ENCODE results near the gene BMPR2. TPM values are rescaled to one million over a fixed set of nuclear protein-coding genes. Genes with fewer than 3 reads are reported as not detected.

BMPR2 gene
- total and polyA plus RNA-seq, 2 of the 8 experiments (the other 6 are each of a cell fraction or from before 2014, with no cell fraction given) = 5.5 to 19.8 TPM

GRCh38 chr2:202521470-202521869 is 145.3 kb downstream of the BMPR2 start:
- no peak overlapping the region for H3K18ac ChIP-seq (ENCODE audit: extremely low read depth, low read length)
- H3K56ac ChIP-seq (replicated peaks; ENCODE audit: insufficient read length, low read depth, low read length) = no peak overlapping the region
- no peak overlapping the region for H2BK12ac ChIP-seq (ENCODE audit: low read depth, low read length)
- POLR2A ChIA-PET (ENCODE audit: partially characterized antibody) = no interaction called here
- no peak overlapping the region for H2AFZ ChIP-seq (ENCODE audit: low read length)
- H4K5ac ChIP-seq (ENCODE audit: insufficient read length, low read depth, low read length) = no peak overlapping the region
- H3K27ac ChIP-seq (ENCODE audit: low read depth, low read length) = no peak overlapping the region
- no peak overlapping the region for H2BK5ac ChIP-seq (ENCODE audit: low read depth, low read length)
- no peak overlapping the region for H3K9ac ChIP-seq (replicated peaks in 1 of 4; ENCODE audit: extremely low read depth in 1 of 4, low read depth in 3 of 4, low read length in 3 of 4)
- H3K23ac ChIP-seq (ENCODE audit: insufficient read length) = no peak overlapping the region
- H2BK120ac ChIP-seq (replicated peaks; ENCODE audit: low read depth, low read length) = no peak overlapping the region
- CTCF ChIA-PET (ENCODE audit: partially characterized antibody) = interaction anchor here (1.0 kb wide), 1 partner anchor 9 kb away, joined by 3 read pairs; no protein-coding TSS in a partner anchor
- no peaks in the 10 kb centered on the region for H3K9me3 ChIP-seq (ENCODE audit: insufficient read depth in 2 of 2, low read depth in 1 of 2, low read length in 1 of 2)
- no peaks in the 10 kb centered on the region for H3K27me3 ChIP-seq (replicated peaks in 1 of 4; ENCODE audit: control insufficient read depth in 3 of 4, extremely low read depth in 1 of 4, insufficient read depth in 3 of 4, low read length in 3 of 4)
- no peak overlapping the region for H3K4me2 ChIP-seq (ENCODE audit: insufficient read depth in 1 of 2, low read depth in 2 of 2, low read length in 2 of 2)
- FAIRE-seq (no peak), DNase-seq (ENCODE audit: low read depth in 1 of 2, low spot score in 2 of 2) (no peak)
- no peaks in the 10 kb centered on the region for H3K79me2 ChIP-seq (ENCODE audit: control insufficient read depth in 1 of 2, insufficient read depth in 2 of 2, low read length in 2 of 2)
- no peak overlapping the region for H2BK20ac ChIP-seq (ENCODE audit: low read length)
- H4K91ac ChIP-seq (replicated peaks; ENCODE audit: insufficient read length, low read length) = no peak overlapping the region
- no peak overlapping the region for H2AK5ac ChIP-seq (ENCODE audit: low read depth, low read length)
- no peak overlapping the region for H2BK15ac ChIP-seq (ENCODE audit: low read length)
- no peak overlapping the region for H3K4ac ChIP-seq (replicated peaks; ENCODE audit: insufficient read length, low read depth, low read length)
- no peaks in the 10 kb centered on the region for H3K23me2 ChIP-seq (ENCODE audit: low read depth, low read length)
- no peak overlapping the region for H3K4me3 ChIP-seq (ENCODE audit: extremely low read depth in 1 of 4, insufficient read depth in 2 of 4, low read depth in 3 of 4, low read length in 4 of 4)
- no peaks in the 10 kb centered on the region for H4K20me1 ChIP-seq (replicated peaks in 1 of 2; ENCODE audit: control insufficient read depth in 1 of 2, insufficient read depth in 2 of 2, low read length in 2 of 2)
- H3K4me1 ChIP-seq (replicated peaks in 1 of 4; ENCODE audit: control insufficient read depth in 3 of 4, insufficient read depth in 4 of 4, low read length in 3 of 4) = no peaks in the 10 kb centered on the region
- H3K36me3 ChIP-seq (ENCODE audit: control insufficient read depth in 2 of 4, insufficient read depth in 4 of 4, low read length in 3 of 4) = peaks cover 2 to 21% (median 7%) of the 10 kb centered on the region in 4 experiments; a peak in 7 of 8 replicates
- H3K14ac ChIP-seq (ENCODE audit: insufficient read length) = no peak overlapping the region
- no peaks in the 10 kb centered on the region for H3K79me1 ChIP-seq (ENCODE audit: low read depth, low read length)
- H4K8ac ChIP-seq (ENCODE audit: extremely low read depth, insufficient read depth, low read length) = no peak overlapping the region
- no peak for TF ChIP-seq BCL11A (IDR thresholded peaks at IDR 0.05; ENCODE audit: low read depth in 2 of 2, low read length in 2 of 2)
- TF ChIP-seq JUND (IDR thresholded peaks at IDR 0.05; ENCODE audit: low read length) = no peak
- no peak for TF ChIP-seq MAFK (IDR thresholded peaks at IDR 0.05; ENCODE audit: low read depth, low read length)
- TF ChIP-seq BRCA1 (IDR thresholded peaks at IDR 0.05; ENCODE audit: low read depth, low read length) = no peak
- TF ChIP-seq CREB1 (IDR thresholded peaks at IDR 0.05) = no peak
- no peak for TF ChIP-seq TEAD4 (IDR thresholded peaks at IDR 0.05; ENCODE audit: low read depth, low read length)
- TF ChIP-seq SIN3A (conservative IDR thresholded peaks at IDR 0.05 in 1 of 2, IDR thresholded peaks at IDR 0.05 in 1 of 2; ENCODE audit: low read depth in 1 of 2, low read length in 2 of 2) = no peak
- TF ChIP-seq BACH1 (IDR thresholded peaks at IDR 0.05; ENCODE audit: low read length) = no peak
- no peak for TF ChIP-seq CTCF (IDR thresholded peaks at IDR 0.05; ENCODE audit: control extremely low read depth in 1 of 3, insufficient read depth in 1 of 3, low read depth in 1 of 3, low read length in 3 of 3)
- no peak for TF ChIP-seq CHD2 (IDR thresholded peaks at IDR 0.05; ENCODE audit: low read length)
- no peak for TF ChIP-seq KDM5A (IDR thresholded peaks at IDR 0.05; ENCODE audit: low read length)
- TF ChIP-seq EZH2 (IDR thresholded peaks at IDR 0.05; ENCODE audit: low read depth, low read length, severe bottlenecking) = no peak
